A172 (cell line): ENCODE measurements around the gene SPG21. TPM values are rescaled to one million over a fixed set of nuclear protein-coding genes. Genes with fewer than 3 reads are reported as not detected.
"Not testable (repeated sequence)": the region's sequence is repeated elsewhere in the genome, so short reads cannot be mapped to it uniquely, and the experiment has no call there.

ENCODE experiments used
- DNase-seq: peaks from one replicate; pipeline ENCODE4 v3.0.0-alpha.2; 2015; ENCODE audit warnings: low spot score
- total RNA-seq: library from RNA; depleted of rRNA; stranded (reverse); fragments of >200 nt; shearing (Covaris generic); gene quantifications from 2 replicates; pipeline ENCODE4 v1.2.3, GENCODE V29; 2014; rRNA removed

The SPG21 gene, protein sequence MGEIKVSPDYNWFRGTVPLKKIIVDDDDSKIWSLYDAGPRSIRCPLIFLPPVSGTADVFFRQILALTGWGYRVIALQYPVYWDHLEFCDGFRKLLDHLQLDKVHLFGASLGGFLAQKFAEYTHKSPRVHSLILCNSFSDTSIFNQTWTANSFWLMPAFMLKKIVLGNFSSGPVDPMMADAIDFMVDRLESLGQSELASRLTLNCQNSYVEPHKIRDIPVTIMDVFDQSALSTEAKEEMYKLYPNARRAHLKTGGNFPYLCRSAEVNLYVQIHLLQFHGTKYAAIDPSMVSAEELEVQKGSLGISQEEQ
- 102 and 113 TPM in 2 replicates for total RNA-seq

DNA sequence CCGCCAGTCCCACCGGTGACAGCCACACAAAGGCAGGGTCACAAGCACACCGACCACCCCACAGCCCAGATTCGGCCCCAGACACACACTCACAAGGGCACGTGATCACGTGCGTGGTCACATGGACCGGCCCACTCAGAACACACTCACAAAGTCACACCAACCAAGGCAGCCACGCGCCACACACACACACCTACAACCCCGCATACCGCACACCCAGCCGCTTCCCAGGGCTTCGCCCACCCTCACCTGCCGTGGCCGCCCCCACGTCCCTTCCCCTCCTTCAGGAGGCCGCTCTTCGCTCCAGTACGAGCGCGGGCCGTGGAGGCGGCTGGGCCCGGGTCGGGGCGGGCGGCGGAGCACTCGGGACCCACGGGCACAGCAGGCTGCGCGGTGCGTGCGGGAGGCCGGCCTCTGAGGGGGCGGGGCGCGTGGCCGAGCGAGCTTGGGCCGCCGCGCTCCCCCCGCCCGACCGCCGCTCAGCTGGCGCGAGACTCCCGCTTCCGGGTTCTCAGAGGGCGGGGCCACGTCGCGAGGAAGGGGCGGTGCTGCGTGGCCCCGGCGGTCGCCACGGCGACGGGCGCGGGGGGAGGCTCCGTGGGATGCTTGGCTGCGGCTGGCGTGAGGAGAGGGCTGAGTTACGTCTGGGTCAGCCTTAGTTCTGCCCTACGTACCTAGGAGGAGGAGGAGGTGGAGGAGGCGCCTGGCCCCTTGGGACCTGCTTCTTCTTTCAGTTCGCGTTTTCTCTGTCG, at the start of gene SPG21:
Gene SPG21, minus strand, starts transcription at position 499 of the 752 bp plus-strand sequence. CDS start 6,345 bp downstream, outside the sequence.
- DNase-seq: peak; percentile 81

DNA sequence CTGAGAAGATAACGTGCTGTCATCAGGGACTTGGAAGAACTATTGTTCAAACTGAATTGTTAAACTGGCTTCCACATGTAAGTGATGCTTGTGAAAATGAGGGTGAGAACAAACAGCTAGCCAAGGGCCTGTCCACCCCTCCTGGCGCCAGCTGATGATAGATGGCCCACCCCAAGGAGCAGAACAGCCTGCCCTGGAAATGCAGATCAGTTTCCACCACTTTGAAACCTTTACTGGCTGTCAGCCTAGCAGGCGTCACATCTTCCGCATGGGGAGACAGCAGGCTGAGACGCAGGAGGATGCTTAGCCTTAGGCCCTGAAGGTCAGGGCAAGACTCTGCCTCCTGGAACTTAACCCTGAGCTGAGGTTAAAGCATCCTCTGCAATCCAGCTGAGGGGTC, 49.1 kb upstream of the SPG21 start:
- no peak for DNase-seq

DNA sequence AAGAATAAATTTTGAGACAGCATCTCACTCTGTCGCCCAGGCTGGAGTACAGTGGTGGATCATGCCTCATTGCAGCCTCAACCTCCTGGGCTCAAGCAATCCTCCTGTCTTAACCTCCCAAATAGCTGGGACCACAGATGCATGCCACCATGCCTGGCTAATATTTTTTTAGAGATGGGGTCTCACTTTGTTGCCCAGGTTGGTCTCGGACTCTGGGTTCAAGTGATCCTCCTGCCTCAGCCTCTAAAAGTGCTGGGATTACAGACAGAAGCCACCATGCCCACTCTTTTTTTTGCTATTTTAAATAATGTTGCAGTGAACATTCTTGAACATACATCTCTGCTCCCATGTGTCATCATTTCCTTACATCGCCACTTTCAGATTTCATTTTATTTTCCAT, 48.7 kb upstream of the SPG21 start:
- DNase-seq: no peak

DNA sequence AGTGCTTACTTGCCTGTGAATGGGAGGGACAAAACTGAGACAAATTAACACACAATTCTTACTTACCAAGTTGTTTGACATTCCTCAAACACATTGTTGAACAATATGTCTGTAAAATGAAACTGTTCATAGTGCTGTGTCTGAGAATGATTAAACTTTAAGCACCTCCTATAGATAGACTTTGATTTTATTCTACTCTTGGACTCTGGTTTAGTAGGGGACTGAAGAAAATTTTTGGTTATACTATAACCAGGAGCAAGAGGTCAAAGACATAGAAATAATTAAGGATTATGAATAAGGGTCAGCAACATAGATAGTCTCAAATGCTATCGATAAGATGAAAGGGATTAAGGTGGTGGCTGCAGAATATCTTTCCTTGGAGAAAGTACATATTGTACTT, 47.6 kb upstream of the SPG21 start:
- DNase-seq: no peak

DNA sequence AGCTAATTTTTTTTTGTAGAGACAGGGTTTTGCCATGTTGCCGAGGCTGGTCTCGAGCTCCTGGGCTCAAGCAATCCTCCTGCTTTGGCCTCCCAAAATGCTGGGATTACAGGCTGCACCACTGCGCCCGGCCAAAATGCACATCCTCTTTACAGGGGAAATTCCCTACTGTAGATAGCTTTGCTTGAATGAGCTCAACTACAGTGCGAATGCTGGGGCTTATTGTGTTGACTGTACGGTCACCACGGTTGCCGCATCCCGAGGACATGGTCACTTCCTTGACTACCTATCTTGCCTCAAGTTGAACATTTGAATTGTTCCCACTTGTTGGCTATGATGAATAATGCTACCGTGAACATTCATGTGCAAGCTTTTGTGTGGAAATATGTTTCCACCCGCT, 45.0 kb upstream of the SPG21 start:
- DNase-seq: no peak

DNA sequence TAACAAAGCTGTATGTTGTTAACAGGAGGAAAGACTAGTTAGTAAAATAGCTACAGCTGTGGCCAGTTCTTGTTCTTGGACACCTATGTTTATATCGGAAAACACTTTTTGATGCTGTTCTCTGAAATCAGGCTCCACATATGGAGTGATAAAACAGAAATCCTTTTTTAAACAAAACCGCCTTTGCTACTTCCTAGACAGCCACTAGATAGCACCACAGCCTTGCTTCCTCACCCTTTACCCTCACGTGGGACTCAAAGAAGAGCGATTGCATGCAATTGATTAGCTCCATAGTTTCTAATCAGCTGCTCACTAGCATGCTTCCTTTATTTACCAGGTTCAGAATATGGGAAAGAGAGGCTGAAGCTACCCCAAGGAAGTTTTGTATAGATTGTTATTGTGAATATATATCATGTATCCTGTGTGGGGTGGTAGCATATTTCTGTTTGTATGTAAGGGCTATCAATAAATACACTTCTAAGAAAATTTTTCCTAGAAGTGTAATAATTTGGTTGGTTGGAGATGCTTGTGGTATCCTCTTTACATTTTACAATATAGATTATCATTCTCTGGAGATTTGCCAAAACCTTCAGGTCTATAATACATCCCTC, 44.0 kb upstream of the SPG21 start:
- peak; percentile 25 for DNase-seq

DNA sequence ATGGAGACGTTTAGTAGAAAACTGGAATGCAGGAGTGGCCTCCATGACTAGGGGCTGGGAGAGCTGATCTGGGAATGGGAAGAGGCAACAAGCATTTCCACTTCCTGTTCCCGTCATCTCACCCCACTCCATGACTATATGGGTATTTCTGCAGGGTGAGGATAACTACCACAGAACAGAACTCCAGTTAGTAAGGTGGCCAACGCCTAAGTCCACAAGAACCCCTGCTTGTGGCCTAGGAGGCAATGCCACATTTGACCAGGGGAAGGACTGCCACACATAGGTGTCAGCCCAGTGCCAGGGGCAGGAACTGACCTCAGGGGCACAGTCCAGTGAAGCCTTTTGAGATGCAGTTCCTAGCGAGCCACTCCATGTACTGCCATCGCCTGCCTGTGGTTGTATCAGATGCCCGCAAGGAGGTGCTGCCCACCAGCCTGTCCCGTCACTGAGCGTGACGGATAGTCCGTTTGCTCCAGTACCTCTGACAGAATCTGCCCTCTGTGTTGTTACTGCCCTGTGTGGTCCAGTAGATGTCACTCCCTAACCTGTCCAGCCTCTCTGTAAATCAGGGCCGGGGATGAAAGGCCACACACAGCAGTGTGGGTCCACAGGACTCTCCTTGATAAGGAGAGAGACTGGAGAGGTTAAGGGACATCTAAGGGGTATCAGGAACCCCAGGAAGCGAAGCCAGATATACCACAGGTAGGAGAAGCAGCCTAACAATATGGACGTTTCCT, 43.3 kb upstream of the SPG21 start:
- DNase-seq: no peak

DNA sequence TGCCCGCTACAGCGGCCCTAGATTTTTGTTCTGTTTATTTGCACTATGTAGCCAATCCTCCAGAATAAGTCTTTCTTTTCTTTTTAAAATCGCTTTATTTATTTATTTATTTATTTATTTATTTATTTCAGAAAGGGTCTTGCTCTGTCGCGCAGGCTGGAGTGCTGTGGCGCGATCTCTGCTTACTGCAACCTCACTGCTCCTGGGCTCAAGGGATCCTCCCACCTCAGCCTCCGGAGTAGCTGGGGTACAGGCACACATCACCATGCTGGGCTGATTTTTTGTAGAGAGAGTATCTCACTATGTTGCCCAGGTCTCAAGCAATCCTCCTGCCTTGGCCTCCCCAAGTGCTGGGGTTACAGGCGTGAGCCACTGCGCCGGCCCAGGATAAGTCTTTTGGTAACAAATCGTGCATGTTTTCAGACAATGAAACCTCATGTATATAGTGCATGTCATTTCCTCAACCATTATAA, 40.1 kb upstream of the SPG21 start:
- DNase-seq: no peak

DNA sequence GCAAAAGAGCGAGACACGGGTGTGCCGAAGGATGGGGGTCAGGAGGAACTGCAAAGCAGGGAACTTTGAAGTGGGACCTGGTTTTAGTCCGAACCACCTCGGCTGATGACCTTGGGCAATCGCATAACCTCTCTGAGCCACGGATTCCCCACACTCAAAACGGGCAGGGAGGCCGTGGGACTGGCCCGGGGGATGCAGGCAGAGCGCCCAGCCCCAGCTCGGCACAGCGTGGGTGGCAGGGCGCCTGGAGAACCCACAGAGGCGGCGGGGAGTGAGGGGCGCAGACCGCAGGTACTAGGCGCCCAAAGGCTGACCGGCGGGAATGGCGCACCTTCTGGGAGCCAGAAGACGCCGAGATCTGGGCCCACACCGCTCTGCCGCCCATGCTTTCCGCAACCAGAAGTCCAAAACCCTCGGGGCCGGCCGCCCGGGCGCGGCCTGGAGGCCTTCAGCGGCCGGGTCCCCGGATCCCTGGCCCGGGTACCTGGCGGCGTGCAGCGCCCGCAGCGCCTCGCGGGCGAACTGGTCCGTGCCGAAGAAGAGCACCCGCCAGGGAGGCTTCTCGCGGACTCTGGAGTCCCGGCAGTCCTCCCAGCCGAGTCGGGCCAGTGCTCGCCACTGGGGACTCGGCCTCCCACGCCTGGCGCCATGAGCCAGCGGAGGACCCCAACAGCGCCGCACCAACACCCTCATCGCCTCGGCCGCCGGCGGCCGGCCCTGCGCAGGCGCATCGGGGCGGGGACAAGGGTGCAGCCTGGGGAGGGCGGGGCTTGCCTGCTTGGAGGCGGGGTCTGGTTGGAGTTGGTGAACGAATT, 39.4 kb upstream of the SPG21 start, which contains the start of gene MTFMT:
Gene MTFMT, minus strand, starts transcription at position 719 of the 815 bp plus-strand sequence. Its CDS starts 26 bp downstream, at position 693.
- DNase-seq: peak; percentile 60

DNA sequence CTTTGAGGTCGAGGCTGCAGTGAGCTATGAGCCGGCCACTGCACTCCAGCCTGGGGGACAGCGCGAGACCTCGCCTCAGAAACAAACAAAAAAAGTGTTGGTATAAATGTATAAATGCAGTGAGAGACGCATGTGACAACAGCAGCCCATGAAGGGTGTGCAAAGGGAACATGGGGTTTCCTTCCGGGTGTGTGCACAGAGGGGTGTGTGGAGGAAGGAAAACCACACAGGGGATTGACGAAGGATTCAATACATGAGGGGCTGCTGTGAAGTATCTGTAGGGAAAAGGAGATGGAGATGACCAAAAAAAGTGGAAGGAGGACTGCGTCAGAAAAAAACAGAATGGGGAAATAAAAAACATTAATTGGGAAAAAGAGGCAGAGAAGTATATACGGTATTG, 38.6 kb upstream of the SPG21 start:
- no peak for DNase-seq

DNA sequence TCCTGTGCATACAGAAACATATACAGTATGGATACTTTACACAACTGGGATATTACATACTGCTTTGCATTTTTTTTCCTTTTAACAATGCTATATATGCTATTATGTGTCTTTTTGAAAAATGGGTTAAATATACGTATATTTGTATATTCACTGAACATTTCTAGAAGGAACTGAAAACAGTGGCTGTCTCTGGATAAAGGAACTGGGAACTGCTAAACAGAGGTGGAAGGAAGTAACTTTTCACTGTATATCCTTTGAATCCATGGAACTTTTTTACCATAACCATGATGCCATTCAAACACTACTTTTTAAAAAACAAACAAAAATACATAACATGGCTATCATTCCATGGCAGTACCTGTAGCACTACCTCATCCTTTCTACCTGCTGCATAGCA, 37.9 kb upstream of the SPG21 start:
- DNase-seq: no peak

DNA sequence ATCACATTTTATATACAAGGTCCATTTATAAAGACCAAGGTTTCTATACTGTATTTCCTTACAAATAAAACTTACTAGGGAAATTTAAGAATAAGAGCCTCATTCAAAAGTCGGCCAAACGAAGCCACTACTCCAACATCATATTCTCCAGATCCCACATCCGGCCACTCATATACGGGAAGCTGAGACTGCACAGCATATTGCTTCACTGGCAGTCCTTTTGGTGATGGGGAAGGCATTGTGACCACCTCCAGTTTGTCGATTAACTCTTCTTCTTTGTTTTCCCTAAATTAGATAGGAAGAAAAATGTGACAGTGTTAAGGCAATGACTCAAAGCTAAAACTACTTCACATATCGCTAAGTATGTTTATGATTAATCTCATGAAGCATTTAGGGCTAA, 37.0 kb upstream of the SPG21 start:
- DNase-seq: no peak

DNA sequence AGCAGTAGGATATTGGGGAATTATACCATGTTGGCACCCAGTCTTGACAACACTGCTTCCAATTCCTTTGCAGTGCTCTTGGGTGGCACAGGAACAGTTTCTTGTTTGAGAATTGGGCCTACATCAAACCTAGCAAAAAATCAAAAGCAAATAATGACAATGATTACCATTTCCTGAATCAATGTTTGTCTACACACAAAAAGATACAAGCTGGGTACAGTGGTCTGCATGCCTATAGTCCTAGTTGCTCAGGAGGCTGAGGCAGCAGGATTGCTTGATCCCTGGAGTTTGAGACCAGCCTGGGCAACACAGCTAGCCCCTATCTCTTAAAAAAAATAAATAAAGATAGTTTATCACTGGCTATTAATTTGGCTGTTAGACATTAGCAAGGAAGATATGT, 31.8 kb upstream of the SPG21 start:
- DNase-seq: no peak

DNA sequence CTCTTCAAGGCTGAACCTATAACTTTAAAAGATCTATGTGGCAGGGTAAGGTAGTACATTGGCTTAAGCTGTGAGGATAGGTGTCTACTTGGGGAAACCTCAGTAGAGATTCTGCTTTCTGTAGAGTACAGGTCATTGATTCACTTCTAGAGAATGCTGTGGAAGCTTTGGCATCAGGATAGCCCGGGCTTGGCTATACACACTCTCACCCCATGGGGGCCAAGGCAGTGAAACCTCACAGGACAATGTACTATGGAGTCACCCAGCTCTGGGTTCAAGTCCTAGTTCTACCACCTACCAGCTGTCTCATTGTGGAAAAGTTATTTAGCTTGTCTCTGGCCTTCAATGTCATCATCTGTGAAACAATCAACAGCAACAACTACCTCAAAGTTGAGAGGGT, 30.7 kb upstream of the SPG21 start:
- no peak for DNase-seq

DNA sequence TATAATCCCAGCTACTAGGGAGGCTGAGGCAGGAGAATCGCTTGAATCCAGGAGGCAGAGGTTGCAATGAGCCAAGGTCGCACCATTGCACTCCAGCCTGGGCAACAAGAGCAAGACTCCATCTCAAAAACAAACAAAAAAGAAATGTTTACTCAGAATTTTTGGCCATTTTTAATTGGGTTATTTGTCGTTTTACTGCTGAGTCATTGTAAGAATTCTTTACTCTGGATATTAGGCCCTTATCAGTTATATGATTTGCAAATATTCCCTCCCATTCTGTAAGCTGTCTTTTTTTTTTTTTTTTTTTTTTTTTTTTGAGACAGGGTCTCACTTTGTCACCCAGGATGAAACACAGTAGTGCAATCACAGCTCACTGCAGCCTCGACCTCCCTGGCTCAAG, 21.5 kb upstream of the SPG21 start:
- not testable (repeated sequence) for DNase-seq

DNA sequence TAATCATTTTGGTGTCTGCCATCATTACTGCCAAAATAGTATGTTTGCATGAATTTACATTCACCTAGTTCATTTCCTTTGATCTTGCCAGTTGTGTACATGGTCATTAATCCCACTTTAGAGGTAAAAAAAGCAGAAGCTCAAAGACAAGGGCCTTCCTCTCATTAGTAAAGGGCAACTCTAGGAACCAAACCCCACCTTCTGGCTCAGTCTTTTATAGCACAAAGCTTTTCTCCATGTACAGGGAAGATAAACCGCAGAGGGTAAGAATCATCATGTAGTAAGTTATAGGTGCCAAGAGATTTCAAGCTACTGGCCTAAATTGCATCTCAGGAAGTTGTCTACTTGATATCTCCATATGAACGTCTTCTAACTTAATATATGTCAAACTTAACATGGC, 19.3 kb upstream of the SPG21 start:
- no peak for DNase-seq

DNA sequence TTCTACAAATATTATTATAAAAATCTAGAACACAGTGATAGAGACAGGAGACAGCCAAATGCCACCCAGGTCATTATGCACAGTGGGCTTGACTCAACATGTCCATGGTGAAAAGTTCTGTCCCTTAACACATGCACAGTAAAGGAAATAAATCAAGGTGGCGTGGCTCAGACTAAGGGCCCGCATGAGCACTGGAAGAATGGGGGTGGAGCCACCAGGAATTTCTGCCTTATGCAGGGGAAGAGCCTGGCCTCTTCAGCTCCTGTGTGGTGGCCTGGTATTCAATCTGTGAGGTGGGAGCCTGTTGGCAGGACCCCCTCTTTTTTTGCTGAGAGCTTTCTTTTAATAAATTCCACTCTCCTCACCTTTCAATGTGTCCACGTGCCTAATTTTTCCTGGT, 17.2 kb upstream of the SPG21 start:
- no peak for DNase-seq

DNA sequence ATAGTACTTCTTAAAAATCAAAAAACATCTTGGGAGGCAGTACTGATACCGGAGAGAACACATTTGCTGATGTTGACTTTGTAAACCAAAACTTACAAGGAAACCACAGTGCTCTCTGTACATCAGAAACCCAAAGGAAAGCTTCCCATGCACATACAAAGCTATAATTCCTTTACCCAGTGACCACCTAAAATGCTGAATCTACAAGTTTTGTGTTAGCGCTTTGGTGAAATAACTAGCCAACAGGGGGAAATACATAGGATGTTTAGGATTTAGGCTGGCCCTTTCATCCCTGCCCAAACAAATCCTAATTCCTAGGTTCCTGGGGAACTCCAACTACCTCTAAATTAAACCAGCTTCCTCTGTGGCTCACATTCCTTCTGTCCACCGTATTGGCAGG, 15.3 kb upstream of the SPG21 start:
- no peak for DNase-seq

DNA sequence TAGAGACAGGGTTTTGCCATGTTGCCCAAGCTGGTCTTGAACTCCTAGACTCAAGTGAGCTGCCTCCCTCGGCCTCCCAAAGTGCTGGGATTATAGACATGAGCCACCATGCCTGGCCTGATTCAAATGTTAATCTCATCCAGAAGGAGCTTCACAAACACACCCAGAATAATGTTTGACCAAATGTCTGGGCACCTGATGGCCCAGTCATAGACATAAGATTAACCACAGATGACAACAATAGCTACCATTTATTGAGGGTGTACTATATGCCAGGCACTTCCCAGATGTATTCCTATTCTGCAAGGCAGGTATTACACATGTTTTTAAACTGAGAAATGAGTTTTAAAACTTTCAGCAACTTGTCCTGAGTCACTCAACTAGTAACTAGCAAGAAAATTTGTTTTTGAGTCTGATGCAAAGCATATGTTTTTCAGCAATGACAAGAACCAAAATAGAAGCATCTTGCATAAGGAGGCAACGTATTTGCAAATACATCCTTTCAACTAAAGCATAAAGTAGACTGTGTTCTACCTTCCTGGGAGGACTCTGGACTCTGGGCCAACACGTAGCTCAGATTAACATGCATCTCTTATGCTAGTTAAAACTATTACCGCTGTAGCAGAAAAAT, 8.1 kb upstream of the SPG21 start:
- DNase-seq: no peak

DNA sequence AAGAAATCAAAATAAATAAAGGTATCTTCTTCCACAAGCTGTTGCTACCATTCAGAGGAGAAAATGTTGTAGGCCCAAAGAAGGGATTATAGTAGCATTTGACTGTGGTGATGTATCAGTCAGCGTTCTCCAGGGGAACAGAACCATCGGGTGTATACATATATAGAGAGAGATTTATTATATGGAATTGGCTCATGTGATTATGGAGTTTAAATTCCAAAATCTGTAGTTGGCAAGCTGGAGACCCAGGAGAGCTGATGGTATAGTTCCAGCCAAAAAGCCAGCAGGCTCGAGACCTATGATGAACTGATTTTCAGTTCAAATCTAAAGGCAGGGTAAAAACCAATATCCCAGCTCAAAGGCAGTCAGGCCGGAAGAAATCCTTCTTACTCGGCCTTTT, 7.4 kb upstream of the SPG21 start:
- no peak for DNase-seq

DNA sequence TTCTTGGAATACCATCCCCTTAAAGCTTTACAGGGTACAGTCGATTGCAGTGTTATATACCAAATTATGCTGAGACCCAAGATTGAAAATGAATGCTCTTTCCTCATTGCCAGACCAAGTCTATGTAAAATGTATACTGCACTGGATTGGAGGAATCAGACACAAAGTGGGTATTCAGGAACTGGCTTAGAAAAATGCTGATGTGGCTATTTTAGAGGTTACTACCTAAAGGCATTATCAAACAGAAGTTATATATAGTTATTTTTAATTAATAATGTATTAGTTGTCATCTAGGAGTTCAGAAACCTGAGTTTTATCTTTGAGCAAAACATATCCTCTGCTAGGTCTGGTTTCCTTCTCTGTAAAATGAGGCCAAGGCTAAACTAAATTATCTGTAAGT, 3.6 kb upstream of the SPG21 start:
- no peak for DNase-seq
